AG09319 (cell line): ENCODE measurements around the gene ATP6V1F.
"Not testable (repeated sequence)": the region's sequence is repeated elsewhere in the genome, so short reads cannot be mapped to it uniquely, and the experiment has no call there.

Experiments used
- DNase-seq: peaks from one replicate; pipeline ENCODE4 v3.0.0-alpha.2; 2010; ENCODE audit warnings: low read depth; ENCODE audit errors: extremely low read depth
- TF ChIP-seq, protein P1 (sequence below): IDR thresholded peaks from 2 replicates; pipeline ENCODE4 v1.5.1; 2011; ENCODE audit warnings: low read depth, mild to moderate bottlenecking, inconsistent platforms, low read length, moderate library complexity

The ATP6V1F gene

GRCh38 chr7:128909625-128910568, 47.2 kb downstream of the ATP6V1F start:
- peak; percentile 1 for DNase-seq
- TF ChIP-seq, protein P1, sequence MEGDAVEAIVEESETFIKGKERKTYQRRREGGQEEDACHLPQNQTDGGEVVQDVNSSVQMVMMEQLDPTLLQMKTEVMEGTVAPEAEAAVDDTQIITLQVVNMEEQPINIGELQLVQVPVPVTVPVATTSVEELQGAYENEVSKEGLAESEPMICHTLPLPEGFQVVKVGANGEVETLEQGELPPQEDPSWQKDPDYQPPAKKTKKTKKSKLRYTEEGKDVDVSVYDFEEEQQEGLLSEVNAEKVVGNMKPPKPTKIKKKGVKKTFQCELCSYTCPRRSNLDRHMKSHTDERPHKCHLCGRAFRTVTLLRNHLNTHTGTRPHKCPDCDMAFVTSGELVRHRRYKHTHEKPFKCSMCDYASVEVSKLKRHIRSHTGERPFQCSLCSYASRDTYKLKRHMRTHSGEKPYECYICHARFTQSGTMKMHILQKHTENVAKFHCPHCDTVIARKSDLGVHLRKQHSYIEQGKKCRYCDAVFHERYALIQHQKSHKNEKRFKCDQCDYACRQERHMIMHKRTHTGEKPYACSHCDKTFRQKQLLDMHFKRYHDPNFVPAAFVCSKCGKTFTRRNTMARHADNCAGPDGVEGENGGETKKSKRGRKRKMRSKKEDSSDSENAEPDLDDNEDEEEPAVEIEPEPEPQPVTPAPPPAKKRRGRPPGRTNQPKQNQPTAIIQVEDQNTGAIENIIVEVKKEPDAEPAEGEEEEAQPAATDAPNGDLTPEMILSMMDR = no peak

DNA sequence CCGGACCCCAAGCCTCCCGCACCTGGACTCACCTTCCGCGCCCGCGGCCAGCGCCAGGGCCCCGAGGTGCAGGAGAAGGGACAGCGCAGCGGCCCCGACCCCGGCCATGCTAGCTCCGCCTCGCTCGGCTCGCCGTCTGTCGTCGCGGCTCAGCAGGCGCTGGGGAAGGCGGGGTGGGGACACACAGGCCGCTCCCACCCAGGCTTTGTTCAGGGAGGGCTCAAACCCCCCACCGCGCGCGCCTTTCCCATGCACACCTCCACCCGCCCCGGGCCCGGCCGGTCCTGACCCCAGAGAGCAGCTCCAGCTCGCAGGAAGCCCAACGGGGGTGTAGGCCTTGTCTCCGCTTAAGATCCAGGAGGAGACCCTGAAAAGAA, 47.9 kb downstream of the ATP6V1F start, which contains the start of gene KCP:
Gene KCP (minus strand): TSS at position 141 of the 377 bp plus-strand sequence. CDS start 33 bp downstream, at position 108.
- TF ChIP-seq, protein P1 = no peak
- no peak for DNase-seq

DNA sequence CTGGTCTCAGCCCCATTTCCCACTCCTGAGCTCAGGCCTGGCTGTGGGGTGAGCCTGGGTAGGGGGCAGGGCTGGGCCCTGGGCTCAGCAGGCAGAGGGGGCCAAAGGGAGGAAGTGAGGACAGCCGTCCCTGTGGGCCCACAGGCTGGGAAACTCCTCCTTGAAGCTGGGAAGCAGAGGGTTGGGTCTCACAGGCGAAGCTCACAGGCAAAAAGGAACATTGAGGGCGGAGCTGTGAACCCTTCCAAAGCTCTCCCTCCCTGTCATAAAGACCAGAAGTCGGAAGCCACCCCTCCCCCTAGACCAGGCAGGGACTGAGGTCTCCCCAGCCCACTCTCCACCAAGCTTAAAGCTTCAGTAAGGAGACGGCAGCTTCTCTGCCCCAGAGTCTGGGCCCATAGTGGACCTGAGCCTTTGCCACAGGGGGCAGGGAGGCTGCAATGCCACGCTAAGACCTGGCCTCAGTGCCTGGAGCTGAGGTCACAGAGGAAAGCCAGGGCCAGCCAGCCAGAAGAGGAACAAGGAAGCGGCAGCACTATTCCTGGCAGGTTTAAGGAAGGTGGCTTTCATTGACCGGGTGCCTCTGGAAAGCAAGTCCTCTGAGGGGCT, 48.9 kb downstream of the ATP6V1F start:
- TF ChIP-seq, protein P1 = no peak
- DNase-seq = no peak

GRCh38 chr7:128912281-128912680, 49.6 kb downstream of the ATP6V1F start:
- DNase-seq = no peak

GRCh38 chr7:128912709-128913495, 50.2 kb downstream of the ATP6V1F start:
- not testable (repeated sequence) for DNase-seq

More at GRCh38 chr7:128912281-128912680, 49.6 kb downstream of the ATP6V1F start:
- TF ChIP-seq, protein P1 = no peak

- DNase-seq = no peak
- TF ChIP-seq, protein P1 = no peak
These were observed 51.4 kb downstream of the ATP6V1F start for GRCh38 chr7:128913870-128914565.

- TF ChIP-seq, protein P1 = no peak
- no peak for DNase-seq
These were observed 52.0 kb downstream of the ATP6V1F start for GRCh38 chr7:128914566-128915151.
